ENCODE measurements around the gene HS6ST3.

HS6ST3 gene

GRCh38 chr13:96673825-96674224 lies 583.9 kb downstream of the HS6ST3 start:
- DNase-seq = no peak

DNA sequence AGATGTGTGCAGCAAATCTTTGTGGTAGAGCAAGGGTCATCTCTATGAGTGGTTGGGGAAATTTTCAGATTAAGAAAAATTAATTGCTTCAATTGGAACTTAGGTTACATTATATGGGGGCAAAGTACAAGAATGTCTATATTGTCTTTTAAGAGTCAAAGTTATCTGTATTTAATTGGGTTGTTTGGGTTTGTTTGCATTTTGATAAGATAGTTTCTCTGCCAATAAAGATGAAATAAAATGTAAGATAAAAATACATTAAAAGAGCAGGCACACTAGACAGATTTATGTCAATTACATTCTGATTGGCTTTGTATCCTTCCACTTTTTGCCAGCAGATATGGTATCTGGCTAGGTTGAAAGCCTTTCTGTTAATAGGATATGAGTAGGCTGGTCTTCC lies 587.1 kb downstream of the HS6ST3 start:
- no peak for DNase-seq

- no peak for DNase-seq
Measured at GRCh38 chr13:96678801-96679200, 588.9 kb downstream of the HS6ST3 start.

- no peak for DNase-seq
Measured at GRCh38 chr13:96680898-96681297, 591.0 kb downstream of the HS6ST3 start.

GRCh38 chr13:96681766-96682165 lies 591.9 kb downstream of the HS6ST3 start:
- no peak for DNase-seq

GRCh38 chr13:96684469-96684868 lies 594.6 kb downstream of the HS6ST3 start:
- DNase-seq = no peak

DNA sequence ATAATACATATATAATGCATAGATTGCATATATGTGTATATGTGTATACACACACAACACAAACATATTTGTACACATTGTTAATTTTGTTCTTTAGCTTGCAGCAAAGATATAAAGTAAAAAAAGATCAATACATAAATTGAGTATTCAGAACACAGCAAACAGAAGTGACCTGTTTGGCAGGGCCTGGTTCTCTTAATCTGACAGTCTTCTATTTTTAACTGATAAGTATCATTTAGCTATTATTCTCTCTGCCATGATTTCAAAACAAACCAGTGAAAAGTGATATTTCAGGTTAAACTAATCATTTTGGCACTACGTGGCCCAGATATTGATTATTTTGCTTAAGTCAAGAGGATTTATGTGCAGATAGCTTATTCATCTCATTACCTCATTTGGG lies 595.0 kb downstream of the HS6ST3 start:
- no peak for DNase-seq

GRCh38 chr13:96686286-96686685 lies 596.4 kb downstream of the HS6ST3 start:
- DNase-seq = no peak

DNA sequence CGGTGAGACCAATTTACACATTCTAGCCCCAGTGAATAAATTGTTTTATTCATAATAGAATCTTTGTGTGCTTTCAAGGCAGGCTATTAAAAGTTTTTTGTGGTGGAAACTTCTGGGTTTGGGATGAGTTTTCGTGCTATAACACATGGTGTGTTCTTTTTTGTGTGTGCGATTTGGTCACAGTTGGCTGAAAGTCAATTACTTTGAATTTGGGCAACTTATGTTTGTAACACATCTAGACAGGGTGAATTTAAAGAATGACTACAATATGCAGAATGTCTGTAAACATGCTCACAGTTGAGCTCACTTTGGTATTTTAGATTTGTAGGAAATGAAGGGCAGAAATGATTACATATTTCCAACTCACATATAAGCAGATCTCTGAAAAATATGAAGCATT lies 597.3 kb downstream of the HS6ST3 start:
- no peak for DNase-seq

- DNase-seq = no peak
Measured at GRCh38 chr13:96690998-96691397, 601.1 kb downstream of the HS6ST3 start.

- no peak for DNase-seq
Measured at GRCh38 chr13:96696389-96696900, 606.5 kb downstream of the HS6ST3 start.

DNA sequence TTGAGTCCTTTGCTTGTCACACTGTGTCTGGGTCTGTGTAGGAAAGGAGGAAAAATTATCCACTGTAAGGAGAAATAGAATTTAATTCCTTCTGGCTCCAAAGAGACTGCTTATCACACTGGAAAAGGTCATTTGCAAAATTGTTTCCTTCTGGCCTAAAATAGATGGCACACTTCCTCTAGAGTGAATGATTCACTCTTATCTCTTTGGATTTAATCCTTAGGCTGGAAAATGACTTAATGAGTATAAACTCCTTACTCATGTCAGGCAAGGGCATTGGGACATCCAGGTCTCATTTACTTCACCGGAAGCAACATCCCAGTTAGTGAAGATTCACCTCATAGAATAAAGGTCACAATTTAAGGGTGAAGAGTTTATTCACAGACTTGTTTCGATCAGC lies 610.8 kb downstream of the HS6ST3 start:
- no peak for DNase-seq

DNA sequence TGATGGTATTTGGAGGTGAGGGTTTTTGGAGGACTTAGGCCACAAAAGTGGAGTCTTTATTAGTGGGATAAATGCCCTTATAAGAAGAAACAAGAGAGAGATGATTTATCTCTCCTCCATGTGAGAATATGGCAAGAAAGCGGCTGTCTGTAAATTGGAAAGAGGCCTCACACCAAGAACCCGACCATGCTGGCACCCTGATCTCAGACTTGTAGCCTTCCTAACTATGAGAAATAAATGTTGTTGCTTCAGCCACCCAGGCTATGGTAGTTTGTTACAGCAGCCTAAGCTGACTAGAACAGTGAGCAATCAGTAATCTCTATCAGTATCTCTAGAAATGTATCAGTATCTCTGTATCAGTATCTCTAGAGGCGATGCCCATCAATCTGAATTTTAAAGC lies 617.2 kb downstream of the HS6ST3 start:
- no peak for DNase-seq

GRCh38 chr13:96710166-96710862 lies 620.4 kb downstream of the HS6ST3 start:
- no peak for DNase-seq

DNA sequence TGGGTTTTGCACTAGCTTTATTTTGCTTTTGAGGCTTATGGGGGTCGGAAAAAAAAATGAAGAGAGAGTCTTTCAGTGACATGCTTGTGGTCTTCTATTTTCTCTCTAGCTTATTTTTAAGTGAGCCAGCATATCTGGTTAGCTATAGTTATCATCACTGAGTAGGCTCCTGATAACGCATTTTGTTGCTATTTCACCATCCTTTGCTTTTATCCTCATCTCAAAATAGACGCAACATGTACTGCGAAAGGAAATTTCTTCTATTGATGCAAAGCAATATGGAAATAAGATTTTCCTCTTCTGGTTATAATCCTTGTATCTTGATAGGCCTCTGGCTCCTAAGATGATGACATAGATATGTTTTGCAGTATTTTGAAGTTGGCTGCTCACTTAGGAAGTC lies 630.5 kb downstream of the HS6ST3 start:
- DNase-seq = no peak

DNA sequence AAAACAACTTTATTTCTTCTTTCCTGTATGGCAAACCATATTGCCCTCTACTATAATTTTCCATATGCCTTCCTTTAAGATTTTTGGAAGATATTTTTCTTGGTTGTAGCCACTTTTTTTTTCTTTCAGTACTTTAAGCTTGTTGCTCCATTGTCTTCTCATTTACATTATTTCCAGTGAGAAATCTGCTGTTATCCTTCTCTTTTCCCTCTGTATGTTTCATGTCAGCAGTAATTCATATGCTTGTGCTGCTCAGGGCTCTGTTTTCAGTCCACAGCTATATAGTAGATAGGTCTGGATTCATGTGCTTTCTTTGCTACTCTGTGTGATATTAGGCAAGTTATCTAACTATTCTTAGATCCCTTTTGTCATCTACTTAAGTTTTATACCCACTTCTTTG lies 636.7 kb downstream of the HS6ST3 start:
- DNase-seq = no peak

- DNase-seq = no peak
Measured at GRCh38 chr13:96728463-96728862, 638.6 kb downstream of the HS6ST3 start.

DNA sequence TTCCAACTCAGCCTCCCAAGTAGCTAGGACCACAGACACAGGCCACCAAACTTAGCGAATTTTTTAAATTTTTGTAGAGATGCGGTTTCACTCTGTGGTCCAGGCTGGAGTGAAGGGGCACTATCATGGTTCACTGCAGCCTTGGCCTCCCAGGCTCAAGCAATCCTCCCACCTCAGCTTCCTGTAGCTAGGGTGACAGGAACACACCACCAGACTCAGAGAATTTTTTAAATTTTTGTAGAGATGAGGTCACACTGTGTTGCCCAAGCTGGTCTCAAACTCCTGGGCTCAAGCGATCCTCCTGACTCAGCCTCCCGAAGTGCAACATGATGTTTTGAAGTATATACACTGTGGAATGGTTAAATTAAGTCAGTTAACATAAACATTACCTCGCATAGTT lies 640.8 kb downstream of the HS6ST3 start:
- DNase-seq = no peak

GRCh38 chr13:96734499-96734898 lies 644.6 kb downstream of the HS6ST3 start:
- DNase-seq = no peak

DNA sequence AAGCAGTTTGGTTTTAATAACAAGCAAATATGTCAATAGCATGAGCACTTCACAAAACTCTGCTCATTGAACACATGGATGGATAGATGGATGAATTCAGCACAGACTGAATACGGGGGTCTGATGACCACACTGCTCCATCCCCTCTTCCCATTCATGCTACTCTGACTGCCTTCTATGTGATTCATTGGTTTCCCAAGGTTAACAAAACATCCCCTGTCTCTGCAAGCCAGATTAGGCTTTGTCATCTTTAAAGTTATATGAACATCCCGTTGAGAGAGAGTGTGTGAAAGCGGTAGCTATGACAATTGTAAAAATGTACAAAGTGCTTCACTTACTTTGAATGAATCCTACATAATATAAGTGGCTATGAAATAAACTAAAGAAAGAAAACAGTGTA lies 651.9 kb downstream of the HS6ST3 start:
- no peak for DNase-seq

DNA sequence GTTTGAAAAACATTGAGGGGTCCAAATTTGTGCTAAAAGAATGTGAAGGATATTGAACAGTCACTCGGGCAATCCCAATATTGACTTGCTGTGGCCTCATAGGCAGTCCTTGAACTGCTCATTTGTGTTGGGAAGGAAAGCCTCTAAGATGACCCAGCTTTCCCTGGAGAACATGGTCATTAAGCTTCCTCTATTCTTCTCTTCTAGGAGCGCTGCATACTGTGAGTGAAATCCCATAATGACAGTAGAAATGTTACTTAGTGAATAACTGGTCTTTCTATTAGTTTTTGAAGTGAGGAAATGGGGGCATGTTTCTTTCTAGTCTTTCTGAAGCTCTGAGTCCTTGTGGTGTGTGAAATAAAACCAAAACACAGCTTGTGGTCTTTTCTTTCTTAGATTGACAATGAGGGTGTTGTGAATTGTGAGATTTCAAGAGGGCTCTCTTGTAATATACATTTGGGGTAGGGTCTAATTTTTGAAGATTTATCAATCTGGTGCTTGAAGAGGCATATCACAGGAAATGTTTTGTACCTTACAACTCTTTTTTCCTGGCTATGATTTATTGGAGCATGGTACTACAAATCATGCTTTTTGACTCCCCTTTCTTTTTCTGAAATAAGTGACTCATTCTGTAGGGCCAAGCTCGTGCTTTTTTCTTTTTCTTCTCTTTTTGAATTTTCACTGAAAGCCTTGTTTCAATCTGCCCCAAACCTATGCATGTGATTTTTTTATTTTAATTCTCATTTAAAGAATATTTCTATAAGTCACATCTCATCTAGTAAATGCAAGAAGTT lies 653.6 kb downstream of the HS6ST3 start:
- DNase-seq = no peak

GRCh38 chr13:96744367-96745331 lies 654.7 kb downstream of the HS6ST3 start:
- no peak for DNase-seq

GRCh38 chr13:96746886-96747285 lies 657.0 kb downstream of the HS6ST3 start:
- DNase-seq = no peak

Measured in DMS79 (cell line).